ENCODE results near the gene FHAD1.

FHAD1 gene

GRCh38 chr1:15444468-15445389 is 197.7 kb downstream of the FHAD1 start:
- DNase-seq, result no peak

- no peak for DNase-seq
Measured at GRCh38 chr1:15445390-15446122, 198.5 kb downstream of the FHAD1 start.

- no peak for DNase-seq
Measured at GRCh38 chr1:15446212-15446611, 199.2 kb downstream of the FHAD1 start.

Data from activated T-cell treated with anti-CD3 and anti-CD28 coated beads for 4 hours (primary cell).